Endodermal cell (in vitro differentiated cells): ENCODE data around the gene TRNAU1AP. TPM values are rescaled to one million over a fixed set of nuclear protein-coding genes. Genes with fewer than 3 reads are reported as not detected.

Experiments
- DNase-seq: peaks from one replicate; pipeline ENCODE4 v3.0.0-alpha.2; 2017
- H3K27ac ChIP-seq: 2 replicates; pipeline ENCODE4 v1.5.1; 2013; ENCODE audit warnings: mild to moderate bottlenecking, low read depth, low read length, moderate library complexity
- H3K27me3 ChIP-seq: 2 replicates; pipeline ENCODE4 v1.6.1; 2013; ENCODE audit warnings: mild to moderate bottlenecking, low read length, moderate library complexity; ENCODE audit not compliant: insufficient read depth, control insufficient read depth, poor library complexity, severe bottlenecking
- H3K36me3 ChIP-seq: 2 replicates; pipeline ENCODE4 v1.7.0; 2013; ENCODE audit warnings: mild to moderate bottlenecking, low read length, moderate library complexity; ENCODE audit not compliant: control insufficient read depth, insufficient read depth
- H3K4me1 ChIP-seq: one replicate; pipeline ENCODE4 v1.7.0; 2013; ENCODE audit warnings: low read length; ENCODE audit not compliant: control insufficient read depth, insufficient read depth
- H3K4me3 ChIP-seq: 2 replicates; pipeline ENCODE4 v1.5.1; 2013; ENCODE audit warnings: mild to moderate bottlenecking, low read length, moderate library complexity
- H3K9ac ChIP-seq: 2 replicates; pipeline ENCODE4 v1.6.1; 2013; ENCODE audit warnings: mild to moderate bottlenecking, low read length, moderate library complexity; ENCODE audit not compliant: poor library complexity, severe bottlenecking; ENCODE audit errors: extremely low read depth
- H3K9me3 ChIP-seq: 2 replicates; pipeline ENCODE4 v1.6.1; 2013; ENCODE audit warnings: mild to moderate bottlenecking, low read length, moderate library complexity; ENCODE audit not compliant: control insufficient read depth
- H3K27ac Mint-ChIP-seq: 2 replicates; pipeline ENCODE4 v1.8.0; 2020; ENCODE audit warnings: mixed read lengths
- H3K27me3 Mint-ChIP-seq: 2 replicates; pipeline ENCODE4 v1.8.0; 2021; ENCODE audit warnings: mild to moderate bottlenecking, mixed read lengths; ENCODE audit not compliant: insufficient read depth
- H3K36me3 Mint-ChIP-seq: 2 replicates; pipeline ENCODE4 v1.8.0; 2020; ENCODE audit warnings: low read depth, mixed read lengths
- H3K4me1 Mint-ChIP-seq: 2 replicates; pipeline ENCODE4 v1.8.0; 2020; ENCODE audit warnings: mixed read lengths
- H3K4me3 Mint-ChIP-seq: 2 replicates; pipeline ENCODE4 v1.8.0; 2020; ENCODE audit warnings: mild to moderate bottlenecking, moderate library complexity, mixed read lengths
- H3K9me3 Mint-ChIP-seq: 2 replicates; pipeline ENCODE4 v1.8.0; 2020; ENCODE audit warnings: mild to moderate bottlenecking, mixed read lengths
- CTCF ChIP-seq: fragments of 200-600 bp; sonication (generic); conservative IDR thresholded peaks from 2 replicates; pipeline ENCODE4 v1.5.0; 2021; ENCODE audit warnings: antibody characterized with exemption, mild to moderate bottlenecking
- WGBS, 2 experiments: methylation state at CpG; one replicate each; pipeline versions ENCODE4 v1.1.5 to v1.1.7; 2013; ENCODE audit warnings: missing lambda C conversion rate in 2 of 2, mixed read lengths in 1 of 2; ENCODE audit not compliant: insufficient coverage in 1 of 2, insufficient read length in 1 of 2; 5-methylcytosine and 5-hydroxymethylcytosine counted together
- total RNA-seq, 2 donors: library from RNA; stranded (reverse); fragmentation: NEBNext Ultra II Directional in 1 of 2; extraction: Animal tissue kit (Norgen Biotek cat#: 25700) in 1 of 2; gene quantifications; 2 replicates in 1 of 2; 3 replicates in 1 of 2; pipeline ENCODE4 v1.2.1, GENCODE V29; 2021

Gene TRNAU1AP
- total RNA-seq, 2 donors from 2014 or later, result 49.6 to 53.7 TPM

DNA sequence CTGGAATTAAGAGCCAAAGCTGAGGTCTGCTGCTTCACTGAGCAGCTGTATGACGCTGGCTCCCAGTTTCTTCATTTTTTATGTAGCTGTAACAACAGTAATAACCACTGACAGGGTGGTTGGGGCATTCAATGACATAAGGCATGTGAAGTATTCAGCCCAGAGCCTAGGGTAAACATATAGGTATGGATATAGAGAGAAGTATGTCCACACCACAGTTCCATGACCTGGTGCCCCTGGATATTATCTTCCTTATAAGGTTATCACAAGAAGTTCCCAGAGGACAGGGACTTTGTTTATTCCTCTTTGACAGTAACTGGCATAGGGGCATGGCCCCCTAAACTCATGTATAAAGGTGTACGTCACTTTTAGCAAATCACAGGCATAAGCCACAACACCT, 53.9 kb downstream of the TRNAU1AP start:
- Mint-ChIP-seq H3K36me3 (peaks cover 41% of the 10 kb centered on the region), H3K9me3 (no peaks in the 10 kb centered on the region)
- WGBS, 2 experiments, result 95 to 100% methylated on average over 1 to 2 of the region's 2 CpGs

DNA sequence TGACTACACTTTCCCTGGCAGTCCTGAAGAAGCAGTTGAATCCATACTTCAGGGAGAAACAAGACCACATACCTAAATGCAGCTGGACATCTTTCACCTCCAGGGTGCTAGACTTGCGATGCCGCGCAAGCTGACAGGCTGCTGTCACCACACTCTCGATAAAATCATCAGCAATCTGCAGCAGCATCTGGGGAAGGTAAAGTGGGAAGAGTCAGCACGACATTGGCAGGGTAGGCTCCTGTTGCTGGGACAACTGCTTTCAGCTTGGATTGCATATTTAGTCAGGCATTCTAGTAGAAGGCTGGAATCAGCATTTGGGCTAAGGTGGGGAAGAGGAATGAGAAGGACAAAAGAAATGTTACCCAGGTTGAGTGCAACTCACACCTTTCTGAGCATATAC, 60.3 kb downstream of the TRNAU1AP start:
- no peaks in the 10 kb centered on the region for H3K27me3 ChIP-seq

More for the DNA sequence above, 53.9 kb downstream of the TRNAU1AP start:
- no peak overlapping the region for H3K27ac ChIP-seq
- H3K9ac ChIP-seq, result no peak overlapping the region
- H3K4me3 Mint-ChIP-seq, result no peak overlapping the region
- TF ChIP-seq CTCF, result no peak
- no peaks in the 10 kb centered on the region for H3K4me1 ChIP-seq
- no peaks in the 10 kb centered on the region for H3K9me3 ChIP-seq
- peaks cover 53% of the 10 kb centered on the region for H3K36me3 ChIP-seq
- H3K27ac Mint-ChIP-seq, result no peak overlapping the region
- H3K4me3 ChIP-seq, result no peak overlapping the region
- H3K27me3 ChIP-seq, result no peaks in the 10 kb centered on the region
- no peaks in the 10 kb centered on the region for H3K27me3 Mint-ChIP-seq
- no peaks in the 10 kb centered on the region for H3K4me1 Mint-ChIP-seq
- no peak for DNase-seq

More for the DNA sequence above, 60.3 kb downstream of the TRNAU1AP start:
- Histone ChIP-seq H3K36me3 (peaks cover 51% of the 10 kb centered on the region), H3K4me1 (no peaks in the 10 kb centered on the region), H3K9me3 (no peaks in the 10 kb centered on the region), H3K4me3 (no peak overlapping the region), H3K9ac (no peak overlapping the region), H3K27ac (no peak overlapping the region)
- Mint-ChIP-seq H3K9me3 (no peaks in the 10 kb centered on the region), H3K27me3 (no peaks in the 10 kb centered on the region), H3K4me1 (no peaks in the 10 kb centered on the region), H3K4me3 (no peak overlapping the region), H3K36me3 (peaks cover 47% of the 10 kb centered on the region), H3K27ac (no peak overlapping the region)
- WGBS, 2 experiments, result 96 to 97% methylated on average over 5 of the region's 5 CpGs
- no peak for DNase-seq
- no peak for TF ChIP-seq CTCF

Other genes starting within 250 kb of the TRNAU1AP start
- 10 to 100 TPM; 15.5 to 18.4 TPM for gene MED18, start 224.0 kb upstream of the TRNAU1AP start, total RNA-seq
- gene PHACTR4, start 183.3 kb upstream of the TRNAU1AP start, total RNA-seq, result 10 to 100 TPM; 49.9 to 65.0 TPM
- 10 to 100 TPM; 55.4 to 65.3 TPM for gene RCC1, start 47.0 kb upstream of the TRNAU1AP start, total RNA-seq
- gene RAB42, start 39.2 kb downstream of the TRNAU1AP start, total RNA-seq, result 1 to 10 TPM; 2.1 to 3.0 TPM
- gene TAF12, start 90.0 kb downstream of the TRNAU1AP start, total RNA-seq, result 10 to 100 TPM; 29.3 to 39.5 TPM
- gene RNU11, start 95.5 kb downstream of the TRNAU1AP start, total RNA-seq, result not detected
- 10 to 100 TPM; 24.6 to 29.2 TPM for gene GMEB1, start 115.7 kb downstream of the TRNAU1AP start, total RNA-seq
- 100 to 1,000 TPM; 113 to 116 TPM for gene YTHDF2, start 183.9 kb downstream of the TRNAU1AP start, total RNA-seq